GM12878 (cell line): ENCODE data around the gene GRM1. TPM values are rescaled to one million over a fixed set of nuclear protein-coding genes. Genes with fewer than 3 reads are reported as not detected.

Experiments used
- ATAC-seq: fragments of 200-7000 bp; cut with Tn5 transposase; 3 replicates; pipeline ENCODE4 v1.9.1; 2020; ENCODE audit warnings: mild to moderate bottlenecking, moderate library complexity
- BruUV-seq: library from RNA; stranded (reverse); fragments of 400-500 nt; replicated peaks from 2 replicates; lab custom pipeline; 2021; lab: Mats Ljungman, UMichigan
- CTCF ChIA-PET: fragments of 300-600 bp; sonication (Branson Sonifier 250); formaldehyde crosslinking; extraction: SDS; loops from one replicate; lab custom pipeline; 2021; ENCODE audit warnings: inconsistent platforms; lab: Yijun Ruan, JAX
- POLR2A ChIA-PET: fragments of 350-600 bp; formaldehyde crosslinking; extraction: SDS; loops from one replicate; lab custom pipeline; 2021; ENCODE audit warnings: inconsistent platforms; lab: Charles Lee
- RAD21 ChIA-PET: fragments of 300-600 bp; sonication (Branson Sonifier 250); formaldehyde crosslinking; loops from one replicate; lab custom pipeline; 2023; ENCODE audit warnings: antibody characterized with exemption; ENCODE audit not compliant: unreplicated experiment; lab: Charles Lee
- SMC1A ChIA-PET: fragments of 300-600 bp; sonication (Branson Sonifier 250); formaldehyde crosslinking; loops from one replicate; lab custom pipeline; 2023; ENCODE audit not compliant: unreplicated experiment, uncharacterized antibody; lab: Charles Lee
- DNase-seq: peaks from one replicate; pipeline ENCODE4 v3.0.0-alpha.2; 2011; ENCODE audit warnings: low read depth, low spot score
- FAIRE-seq: peaks from 3 replicates; lab custom pipeline; 2011; peaks lifted over from hg19 to GRCh38; lab: Jason Lieb, UNC
- H2AFZ ChIP-seq: 2 replicates; pipeline ENCODE4 v1.6.0; 2011; ENCODE audit warnings: low read depth, low read length, control low read depth; ENCODE audit not compliant: control insufficient read depth
- H3K27ac ChIP-seq: 2 replicates; pipeline ENCODE4 v1.5.1; 2011; ENCODE audit warnings: control low read depth; ENCODE audit not compliant: control insufficient read depth, insufficient read depth
- H3K27me3 ChIP-seq, 2 experiments: replicated peaks in 1 of 2; 2 replicates each; pipeline versions ENCODE4 v1.6.0 to v1.6.1; 2011; ENCODE audit warnings: low read length in 1 of 2; ENCODE audit not compliant: control insufficient read depth in 2 of 2, insufficient read depth in 2 of 2
- H3K36me3 ChIP-seq, 2 experiments: 2 replicates each; pipeline ENCODE4 v1.5.1; 2011; ENCODE audit warnings: low read length in 1 of 2; ENCODE audit not compliant: control insufficient read depth in 2 of 2, insufficient read depth in 2 of 2
- H3K4me1 ChIP-seq: 2 replicates; pipeline ENCODE4 v1.6.1; 2011; ENCODE audit warnings: mild to moderate bottlenecking, low read length, moderate library complexity, mixed read lengths; ENCODE audit not compliant: control insufficient read depth, insufficient read depth
- H3K4me2 ChIP-seq: 2 replicates; pipeline ENCODE4 v1.6.0; 2011; ENCODE audit warnings: control low read depth; ENCODE audit not compliant: control insufficient read depth, insufficient read depth
- H3K4me3 ChIP-seq: fragments of 200-600 bp; sonication (generic); 2 replicates; pipeline ENCODE4 v1.5.1; 2016
- H3K79me2 ChIP-seq: 2 replicates; pipeline ENCODE4 v1.6.0; 2011; ENCODE audit warnings: low read length; ENCODE audit not compliant: control insufficient read depth, insufficient read depth
- H3K9ac ChIP-seq: 2 replicates; pipeline ENCODE4 v1.8.0; 2011; ENCODE audit warnings: low read length, control low read depth, mixed read lengths; ENCODE audit not compliant: control insufficient read depth, insufficient read depth
- H3K9me3 ChIP-seq: replicated peaks from 3 replicates; pipeline ENCODE4 v1.5.1; 2011; ENCODE audit warnings: mild to moderate bottlenecking, low read length; ENCODE audit not compliant: control insufficient read depth, insufficient read depth
- H4K20me1 ChIP-seq: 2 replicates; pipeline ENCODE4 v1.6.0; 2011; ENCODE audit not compliant: control insufficient read depth, insufficient read depth
- CHD1 ChIP-seq: IDR thresholded peaks from 2 replicates; pipeline ENCODE4 v1.6.1; 2012; ENCODE audit warnings: low read depth, low read length, improper control_type of control experiment
- HDGF ChIP-seq: fragments of 450-650 bp; IDR thresholded peaks from 2 replicates; pipeline ENCODE4 v1.6.1; 2016; ENCODE audit warnings: antibody characterized with exemption
- IKZF1 ChIP-seq: fragments of 450-650 bp; conservative IDR thresholded peaks from 2 replicates; pipeline ENCODE4 v1.6.1; 2017; ENCODE audit warnings: antibody characterized with exemption, mild to moderate bottlenecking
- JUNB ChIP-seq: IDR thresholded peaks from 2 replicates; pipeline ENCODE4 v1.6.1; 2016; ENCODE audit warnings: antibody characterized with exemption, mild to moderate bottlenecking
- JUND ChIP-seq: IDR thresholded peaks from 2 replicates; pipeline ENCODE4 v1.6.1; 2012; ENCODE audit warnings: low read depth, mild to moderate bottlenecking, low read length, improper control_type of control experiment, moderate library complexity
- NBN ChIP-seq: fragments of 450-650 bp; IDR thresholded peaks from 2 replicates; pipeline ENCODE4 v1.6.1; 2016
- NFYA ChIP-seq: IDR thresholded peaks from 2 replicates; pipeline ENCODE4 v1.6.1; 2011; ENCODE audit warnings: low read depth, mild to moderate bottlenecking, low read length, improper control_type of control experiment, borderline replicate concordance
- NR2F1 ChIP-seq: fragments of 450-650 bp; conservative IDR thresholded peaks from 2 replicates; pipeline ENCODE4 v1.6.1; 2017; ENCODE audit warnings: mild to moderate bottlenecking
- RAD21 ChIP-seq: IDR thresholded peaks from 2 replicates; pipeline ENCODE4 v1.6.1; 2011; ENCODE audit warnings: mild to moderate bottlenecking, low read depth, low read length, moderate library complexity; ENCODE audit not compliant: insufficient read depth
- RBBP5 ChIP-seq: fragments of 200-600 bp; sonication (generic); conservative IDR thresholded peaks from 2 replicates; pipeline ENCODE4 v1.6.1; 2016
- SUZ12 ChIP-seq: fragments of 200-600 bp; sonication (generic); IDR thresholded peaks from one replicate; pipeline ENCODE4 v1.6.1; 2018; ENCODE audit warnings: antibody characterized with exemption, mild to moderate bottlenecking; ENCODE audit not compliant: unreplicated experiment
- TCF7 ChIP-seq: IDR thresholded peaks from 2 replicates; pipeline ENCODE4 v1.6.1; 2014; ENCODE audit warnings: antibody characterized with exemption, borderline replicate concordance
- WRNIP1 ChIP-seq: IDR thresholded peaks from 2 replicates; pipeline ENCODE4 v1.6.1; 2011; ENCODE audit warnings: low read depth, low read length, improper control_type of control experiment, borderline replicate concordance
- YBX1 ChIP-seq: fragments of 450-650 bp; IDR thresholded peaks from 2 replicates; pipeline ENCODE4 v1.6.1; 2016; ENCODE audit warnings: antibody characterized with exemption
- ZZZ3 ChIP-seq: IDR thresholded peaks from 2 replicates; pipeline ENCODE4 v1.6.1; 2011; ENCODE audit warnings: low read depth; ENCODE audit not compliant: control insufficient read depth, insufficient read length
- WGBS: methylation state at CpG from one replicate; pipeline ENCODE4 v1.1.6; 2016; ENCODE audit warnings: low lambda C conversion rate; ENCODE audit not compliant: insufficient replicate concordance, insufficient coverage; ENCODE audit errors: missing lambda C conversion rate; 5-methylcytosine and 5-hydroxymethylcytosine counted together
- in situ Hi-C: fragments of 300-500 bp; cut with MboI; formaldehyde crosslinking; loops from 9 replicates; pipeline ENCODE4 v1.14.3; 2018; ENCODE audit warnings: mixed read lengths
- intact Hi-C: fragments of 100-400 bp; cut with micrococcal nuclease; formaldehyde crosslinking; loops from one replicate; pipeline ENCODE4 v1.14.2; 2022; ENCODE audit not compliant: unreplicated experiment
- polyA plus RNA-seq, 11 experiments: library from polyadenylated mRNA; depleted of rRNA in 4 of 11; unstranded in 6 of 11; stranded (reverse) in 5 of 11; fragments of >200 nt; fragmentation: Nextera tagmentation in 4 of 11; fragmentation: Illumina TruSeq in 1 of 11; extraction: Ambion mirVana in 4 of 11; extraction: Trizol in 1 of 11; gene quantifications; 1 replicate in 1 of 11; 2 replicates in 10 of 11; pipeline versions ENCODE4 v1.2.1 to v1.2.3, GENCODE V29; 2011 to 2016; ENCODE audit warnings: inconsistent platforms in 2 of 11, missing spikeins in 2 of 11, low read depth in 1 of 11
- total RNA-seq, 4 experiments: library from RNA; depleted of rRNA in 3 of 4; stranded (reverse); fragments of >200 nt in 3 of 4; fragmentation: Illumina TruSeq in 1 of 4; extraction: Trizol in 1 of 4; gene quantifications; 2 replicates each; pipeline versions ENCODE4 v1.2.1 to v1.2.3, GENCODE V29; 2013 to 2021
- TF ChIP-seq, protein P1 (sequence below): IDR thresholded peaks from 2 replicates; pipeline ENCODE4 v1.6.1; 2012; ENCODE audit warnings: low read depth, low read length, improper control_type of control experiment
- TF ChIP-seq, protein P2 (sequence below): fragments of 450-650 bp; IDR thresholded peaks from 2 replicates; pipeline ENCODE4 v1.6.1; 2017; ENCODE audit warnings: low read depth, mild to moderate bottlenecking, moderate library complexity
- TF ChIP-seq, protein P3 (sequence below): fragments of 450-650 bp; IDR thresholded peaks from 2 replicates; pipeline ENCODE4 v1.6.1; 2018; ENCODE audit warnings: mild to moderate bottlenecking, low read depth, moderate library complexity; ENCODE audit not compliant: partially characterized antibody
- TF ChIP-seq, protein P4 (sequence below): IDR thresholded peaks from 2 replicates; pipeline ENCODE4 v1.6.1; 2011; ENCODE audit warnings: borderline replicate concordance, low read depth, mild to moderate bottlenecking, moderate library complexity, low read length; ENCODE audit not compliant: insufficient read depth, poor library complexity, severe bottlenecking

The GRM1 gene
- total and polyA plus RNA-seq, 10 of the 15 experiments (the other 5 are each of a cell fraction or from before 2014, with no cell fraction given), result 0.04 TPM; not detected in 9

DNA sequence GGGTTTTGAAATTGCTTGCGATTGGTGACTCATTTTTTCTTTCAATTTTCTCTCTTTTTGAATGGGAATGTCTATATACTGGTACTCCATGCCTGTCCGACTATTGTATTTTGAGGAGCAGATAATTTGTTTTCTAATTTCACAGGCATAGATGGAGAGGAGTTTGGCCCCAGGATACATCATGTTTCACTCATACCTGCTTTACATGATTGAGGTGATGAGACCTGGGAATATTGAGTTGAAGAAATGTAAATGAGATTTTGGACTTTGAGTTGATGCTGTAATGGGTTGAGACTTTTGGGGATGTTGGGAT lies 261.7 kb downstream of the GRM1 start (continued):
- TF ChIP-seq, protein P1, sequence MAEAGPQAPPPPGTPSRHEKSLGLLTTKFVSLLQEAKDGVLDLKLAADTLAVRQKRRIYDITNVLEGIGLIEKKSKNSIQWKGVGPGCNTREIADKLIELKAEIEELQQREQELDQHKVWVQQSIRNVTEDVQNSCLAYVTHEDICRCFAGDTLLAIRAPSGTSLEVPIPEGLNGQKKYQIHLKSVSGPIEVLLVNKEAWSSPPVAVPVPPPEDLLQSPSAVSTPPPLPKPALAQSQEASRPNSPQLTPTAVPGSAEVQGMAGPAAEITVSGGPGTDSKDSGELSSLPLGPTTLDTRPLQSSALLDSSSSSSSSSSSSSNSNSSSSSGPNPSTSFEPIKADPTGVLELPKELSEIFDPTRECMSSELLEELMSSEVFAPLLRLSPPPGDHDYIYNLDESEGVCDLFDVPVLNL, result no peak
- TF ChIP-seq, protein P2, sequence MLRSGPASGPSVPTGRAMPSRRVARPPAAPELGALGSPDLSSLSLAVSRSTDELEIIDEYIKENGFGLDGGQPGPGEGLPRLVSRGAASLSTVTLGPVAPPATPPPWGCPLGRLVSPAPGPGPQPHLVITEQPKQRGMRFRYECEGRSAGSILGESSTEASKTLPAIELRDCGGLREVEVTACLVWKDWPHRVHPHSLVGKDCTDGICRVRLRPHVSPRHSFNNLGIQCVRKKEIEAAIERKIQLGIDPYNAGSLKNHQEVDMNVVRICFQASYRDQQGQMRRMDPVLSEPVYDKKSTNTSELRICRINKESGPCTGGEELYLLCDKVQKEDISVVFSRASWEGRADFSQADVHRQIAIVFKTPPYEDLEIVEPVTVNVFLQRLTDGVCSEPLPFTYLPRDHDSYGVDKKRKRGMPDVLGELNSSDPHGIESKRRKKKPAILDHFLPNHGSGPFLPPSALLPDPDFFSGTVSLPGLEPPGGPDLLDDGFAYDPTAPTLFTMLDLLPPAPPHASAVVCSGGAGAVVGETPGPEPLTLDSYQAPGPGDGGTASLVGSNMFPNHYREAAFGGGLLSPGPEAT, result no peak
- TF ChIP-seq SUZ12 (no peak), YBX1 (no peak), HDGF (no peak)

DNA sequence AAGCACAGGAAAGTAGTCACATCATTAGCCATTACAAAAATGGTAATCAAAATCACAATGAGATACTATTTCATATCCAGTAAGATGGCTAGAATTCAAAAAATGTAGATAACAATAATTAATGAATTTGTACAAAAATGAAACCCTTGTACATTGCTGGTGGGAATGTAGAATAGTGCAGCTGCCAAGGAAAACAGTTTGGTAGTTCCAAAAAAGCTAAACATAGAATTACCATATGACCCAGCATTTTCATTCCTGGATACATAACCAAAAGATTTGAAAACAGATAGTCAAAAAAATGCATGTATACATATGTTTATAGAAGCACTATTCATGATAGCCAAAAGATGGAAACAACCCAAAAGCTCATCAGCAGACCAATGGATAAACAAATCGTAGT lies 263.6 kb downstream of the GRM1 start:
- no peak overlapping the region for H2AFZ ChIP-seq
- WGBS, result 86% methylated on average over 1 of the region's 1 CpG
- no peaks in the 10 kb centered on the region for H3K4me1 ChIP-seq
- ChIA-PET SMC1A (no interaction called here), CTCF (interaction anchor here (1.0 kb wide), 1 partner anchor 15 kb away, joined by 3 read pairs; no protein-coding TSS in a partner anchor), POLR2A (no interaction called here), RAD21 (no interaction called here)
- H3K4me3 ChIP-seq, result no peak overlapping the region
- ATAC-seq, result no peak
- H3K9me3 ChIP-seq, result no peaks in the 10 kb centered on the region
- in situ Hi-C loops, result no loop called here
- no peak overlapping the region for H3K9ac ChIP-seq
- no peak for TF ChIP-seq NBN
- TF ChIP-seq WRNIP1, result no peak
- TF ChIP-seq TCF7, result no peak
- no peak for TF ChIP-seq JUNB
- TF ChIP-seq, protein P3, sequence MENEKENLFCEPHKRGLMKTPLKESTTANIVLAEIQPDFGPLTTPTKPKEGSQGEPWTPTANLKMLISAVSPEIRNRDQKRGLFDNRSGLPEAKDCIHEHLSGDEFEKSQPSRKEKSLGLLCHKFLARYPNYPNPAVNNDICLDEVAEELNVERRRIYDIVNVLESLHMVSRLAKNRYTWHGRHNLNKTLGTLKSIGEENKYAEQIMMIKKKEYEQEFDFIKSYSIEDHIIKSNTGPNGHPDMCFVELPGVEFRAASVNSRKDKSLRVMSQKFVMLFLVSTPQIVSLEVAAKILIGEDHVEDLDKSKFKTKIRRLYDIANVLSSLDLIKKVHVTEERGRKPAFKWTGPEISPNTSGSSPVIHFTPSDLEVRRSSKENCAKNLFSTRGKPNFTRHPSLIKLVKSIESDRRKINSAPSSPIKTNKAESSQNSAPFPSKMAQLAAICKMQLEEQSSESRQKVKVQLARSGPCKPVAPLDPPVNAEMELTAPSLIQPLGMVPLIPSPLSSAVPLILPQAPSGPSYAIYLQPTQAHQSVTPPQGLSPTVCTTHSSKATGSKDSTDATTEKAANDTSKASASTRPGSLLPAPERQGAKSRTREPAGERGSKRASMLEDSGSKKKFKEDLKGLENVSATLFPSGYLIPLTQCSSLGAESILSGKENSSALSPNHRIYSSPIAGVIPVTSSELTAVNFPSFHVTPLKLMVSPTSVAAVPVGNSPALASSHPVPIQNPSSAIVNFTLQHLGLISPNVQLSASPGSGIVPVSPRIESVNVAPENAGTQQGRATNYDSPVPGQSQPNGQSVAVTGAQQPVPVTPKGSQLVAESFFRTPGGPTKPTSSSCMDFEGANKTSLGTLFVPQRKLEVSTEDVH, result no peak
- TF ChIP-seq RBBP5, result no peak
- TF ChIP-seq CHD1, result no peak
- TF ChIP-seq, protein P4, sequence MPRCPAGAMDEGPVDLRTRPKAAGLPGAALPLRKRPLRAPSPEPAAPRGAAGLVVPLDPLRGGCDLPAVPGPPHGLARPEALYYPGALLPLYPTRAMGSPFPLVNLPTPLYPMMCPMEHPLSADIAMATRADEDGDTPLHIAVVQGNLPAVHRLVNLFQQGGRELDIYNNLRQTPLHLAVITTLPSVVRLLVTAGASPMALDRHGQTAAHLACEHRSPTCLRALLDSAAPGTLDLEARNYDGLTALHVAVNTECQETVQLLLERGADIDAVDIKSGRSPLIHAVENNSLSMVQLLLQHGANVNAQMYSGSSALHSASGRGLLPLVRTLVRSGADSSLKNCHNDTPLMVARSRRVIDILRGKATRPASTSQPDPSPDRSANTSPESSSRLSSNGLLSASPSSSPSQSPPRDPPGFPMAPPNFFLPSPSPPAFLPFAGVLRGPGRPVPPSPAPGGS, result no peak
- TF ChIP-seq RAD21, result no peak
- no peak for TF ChIP-seq ZZZ3
- TF ChIP-seq JUND, result no peak
- TF ChIP-seq IKZF1, result no peak
- no peak for TF ChIP-seq SUZ12
- no peak for TF ChIP-seq NFYA
- no peak for TF ChIP-seq NR2F1
- H3K27ac ChIP-seq, result no peak overlapping the region
- H3K4me2 ChIP-seq, result no peak overlapping the region
- H3K27me3 ChIP-seq, result no peaks in the 10 kb centered on the region
- intact Hi-C loops, result no loop called here
- BruUV-seq, result no TSS peak
- H3K79me2 ChIP-seq, result no peaks in the 10 kb centered on the region
- H4K20me1 ChIP-seq, result no peaks in the 10 kb centered on the region
- no peak for DNase-seq
- FAIRE-seq, result no peak
- no peaks in the 10 kb centered on the region for H3K36me3 ChIP-seq
